ENCODE data around the gene RASAL2.
A peak's percentile ranks its signal among the peaks of the same experiment; 100 is the strongest.

Gene RASAL2

DNA sequence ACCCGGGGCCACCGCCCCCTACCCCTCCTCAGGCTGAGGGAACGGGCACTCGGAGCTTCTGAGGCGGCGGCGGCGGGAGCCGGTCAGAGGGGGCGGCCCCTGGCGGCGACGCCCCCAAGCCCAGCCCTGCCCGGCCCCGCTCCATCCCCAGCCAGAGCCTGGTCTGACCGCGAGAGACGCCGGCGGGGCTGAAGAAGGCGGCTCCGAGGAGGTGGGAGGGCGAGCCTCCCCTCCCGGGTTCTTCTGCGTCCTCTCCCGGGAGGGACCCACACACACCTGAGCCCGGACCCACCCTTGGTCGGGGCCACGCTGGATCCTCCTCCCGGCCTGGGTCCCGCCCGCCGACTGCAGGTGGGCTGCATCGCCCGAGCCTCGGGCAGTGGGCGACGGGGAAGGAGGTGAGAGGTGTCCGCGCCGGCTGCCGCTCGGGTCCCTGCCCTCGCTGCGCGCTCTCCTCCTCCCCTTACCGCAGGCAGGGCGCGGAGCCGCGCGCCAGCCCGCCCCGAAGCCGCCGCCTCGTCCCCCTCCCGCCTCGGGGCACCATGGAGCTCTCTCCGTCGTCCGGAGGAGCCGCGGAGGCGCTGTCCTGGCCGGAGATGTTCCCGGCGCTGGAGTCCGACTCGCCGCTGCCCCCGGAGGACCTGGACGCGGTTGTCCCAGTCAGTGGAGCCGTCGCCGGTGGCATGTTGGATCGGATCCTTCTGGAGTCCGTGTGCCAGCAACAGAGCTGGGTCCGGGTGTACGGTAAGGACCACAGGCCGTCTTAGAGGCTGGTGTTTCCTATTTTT is at the start of gene RASAL2:
Gene RASAL2, plus strand, starts transcription at position 154 of the 788 bp plus-strand sequence. Its CDS starts 389 bp downstream, at position 543.
- DNase-seq = no peak

DNA sequence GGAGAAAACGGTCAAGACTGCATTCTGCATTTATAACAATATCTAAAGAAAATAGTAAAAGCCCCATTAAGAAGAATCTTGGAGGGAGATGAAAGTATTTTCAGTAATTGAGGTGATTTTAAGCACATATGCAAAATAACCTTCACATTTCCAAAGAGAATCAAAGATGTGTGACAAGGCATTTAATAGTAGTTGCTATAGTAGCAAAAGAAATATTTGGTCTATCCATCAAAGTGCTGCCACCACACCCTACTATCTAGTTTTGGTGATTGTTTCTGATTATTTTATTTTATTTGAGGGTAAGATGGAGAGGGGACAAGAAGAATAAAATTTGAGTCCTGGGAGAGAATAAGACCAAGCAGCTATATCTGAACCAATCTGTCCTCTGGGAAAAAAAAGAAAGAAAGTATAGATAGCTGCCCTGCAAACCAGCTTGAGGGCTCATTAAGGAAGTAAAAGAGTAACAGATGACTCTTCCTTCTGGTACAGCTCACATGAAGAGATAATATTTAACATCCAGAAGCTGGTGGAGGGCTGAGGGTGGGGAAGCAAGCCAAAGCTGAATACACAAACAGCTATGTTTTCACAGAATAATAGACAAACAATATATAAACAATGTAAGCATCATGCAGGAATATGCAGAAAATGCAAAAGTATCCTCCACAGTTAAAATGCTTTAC is 47.2 kb upstream of the RASAL2 start:
- DNase-seq = no peak

DNA sequence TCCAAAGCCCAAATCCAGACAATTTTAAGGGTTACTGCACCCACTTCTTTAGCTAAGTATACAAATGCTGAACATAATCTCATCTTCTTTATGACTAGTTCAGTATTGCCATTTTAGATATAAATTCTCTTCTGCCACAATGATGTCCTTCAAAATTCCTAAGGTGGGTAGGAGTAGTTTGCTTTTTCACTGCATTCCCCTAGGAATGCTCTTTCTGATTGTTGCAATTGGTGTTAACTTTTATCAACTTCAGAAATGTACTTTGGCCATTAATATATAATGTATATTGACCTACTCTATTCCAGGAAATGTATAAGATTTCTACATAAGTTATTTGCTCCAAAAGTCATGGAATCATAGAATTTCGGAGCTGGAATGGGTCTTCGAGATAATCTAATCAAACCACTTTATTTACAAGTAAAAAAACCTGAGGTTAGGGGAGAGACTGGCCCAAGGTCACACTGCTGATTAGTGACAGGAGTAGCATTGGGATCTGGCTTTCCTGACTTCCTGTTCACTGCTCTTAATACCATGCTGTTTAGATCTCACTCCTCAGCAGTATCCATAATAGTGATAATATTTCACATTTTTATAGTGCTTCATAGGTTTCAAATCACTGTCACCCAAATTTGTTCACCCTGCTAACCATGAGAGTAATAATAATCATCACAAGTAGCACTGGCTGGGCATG is 46.4 kb upstream of the RASAL2 start:
- DNase-seq = no peak

DNA sequence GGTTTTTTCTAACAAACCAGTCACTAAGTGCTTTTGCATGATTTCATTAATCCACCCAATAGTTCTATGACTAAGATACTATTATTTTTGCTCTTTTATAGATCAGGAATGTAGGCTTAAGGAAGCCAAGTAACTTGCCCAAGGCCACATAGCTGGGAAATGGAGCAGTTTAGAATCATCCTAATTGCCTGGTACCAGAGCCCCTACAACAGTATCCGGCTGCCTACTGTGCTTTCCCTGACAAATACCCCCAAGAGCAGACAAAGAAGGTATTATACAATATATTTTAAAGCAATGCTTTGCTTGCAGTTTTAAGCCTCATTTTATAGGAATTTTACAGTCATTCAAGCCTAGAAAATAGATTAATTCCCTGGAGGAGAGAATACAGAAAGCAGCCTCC is 45.5 kb upstream of the RASAL2 start:
- no peak for DNase-seq

DNA sequence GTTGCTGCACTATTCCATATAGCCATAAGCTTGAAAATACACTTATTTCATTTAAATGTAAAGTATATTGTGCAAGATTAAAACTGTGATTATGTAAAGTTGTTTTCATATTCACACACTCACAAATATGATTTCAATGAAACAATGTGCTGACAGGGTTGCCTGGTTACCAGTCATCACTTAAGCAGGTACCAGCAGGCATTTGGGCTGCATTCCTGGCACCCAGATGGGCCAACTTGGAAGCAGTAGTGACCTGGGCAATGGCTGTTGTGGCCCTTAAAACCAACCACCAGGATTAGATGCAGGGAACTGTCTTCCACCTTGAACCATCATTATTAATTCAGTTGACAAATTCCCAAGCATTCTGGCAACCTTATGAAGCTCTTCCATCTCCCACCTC is 45.0 kb upstream of the RASAL2 start:
- DNase-seq = no peak

DNA sequence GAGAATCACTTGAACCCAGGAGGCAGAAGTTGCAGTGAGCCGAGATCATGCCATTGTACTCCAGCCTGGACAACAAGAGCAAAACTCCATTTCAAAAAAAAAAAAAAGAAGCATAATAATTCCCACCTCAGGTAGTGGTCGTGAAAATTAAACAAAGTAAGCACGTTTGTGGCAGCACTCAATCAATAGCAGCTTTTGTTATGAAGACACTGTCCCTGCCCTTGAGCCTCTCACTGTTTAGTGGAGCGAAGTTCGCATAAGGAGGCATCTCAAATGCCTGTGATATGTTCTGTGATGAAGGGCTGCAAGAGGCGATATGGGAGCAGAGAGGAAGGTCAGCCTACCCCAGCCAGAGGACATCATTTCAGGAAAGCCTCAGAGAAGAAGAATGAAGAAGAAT is 43.8 kb upstream of the RASAL2 start:
- DNase-seq = no peak

DNA sequence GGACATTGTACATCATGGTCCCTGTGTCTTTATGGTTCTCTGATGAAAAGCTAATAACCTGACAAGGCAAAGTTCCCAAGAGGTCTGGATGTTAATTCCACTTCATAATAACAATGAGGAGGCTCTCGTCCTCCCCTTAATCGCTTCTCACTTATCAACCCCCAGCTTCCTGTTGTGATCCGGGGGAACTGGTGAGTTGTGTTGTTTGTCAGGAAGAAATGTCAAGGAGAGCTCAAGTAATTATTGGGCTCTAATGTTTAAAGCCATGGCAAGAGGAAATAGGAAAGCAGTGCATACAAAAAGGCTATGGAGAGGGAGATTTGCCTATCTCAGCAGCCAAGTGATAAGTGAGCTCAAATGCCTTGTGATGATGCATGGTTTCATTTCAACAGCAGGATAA is 42.8 kb upstream of the RASAL2 start:
- no peak for DNase-seq

DNA sequence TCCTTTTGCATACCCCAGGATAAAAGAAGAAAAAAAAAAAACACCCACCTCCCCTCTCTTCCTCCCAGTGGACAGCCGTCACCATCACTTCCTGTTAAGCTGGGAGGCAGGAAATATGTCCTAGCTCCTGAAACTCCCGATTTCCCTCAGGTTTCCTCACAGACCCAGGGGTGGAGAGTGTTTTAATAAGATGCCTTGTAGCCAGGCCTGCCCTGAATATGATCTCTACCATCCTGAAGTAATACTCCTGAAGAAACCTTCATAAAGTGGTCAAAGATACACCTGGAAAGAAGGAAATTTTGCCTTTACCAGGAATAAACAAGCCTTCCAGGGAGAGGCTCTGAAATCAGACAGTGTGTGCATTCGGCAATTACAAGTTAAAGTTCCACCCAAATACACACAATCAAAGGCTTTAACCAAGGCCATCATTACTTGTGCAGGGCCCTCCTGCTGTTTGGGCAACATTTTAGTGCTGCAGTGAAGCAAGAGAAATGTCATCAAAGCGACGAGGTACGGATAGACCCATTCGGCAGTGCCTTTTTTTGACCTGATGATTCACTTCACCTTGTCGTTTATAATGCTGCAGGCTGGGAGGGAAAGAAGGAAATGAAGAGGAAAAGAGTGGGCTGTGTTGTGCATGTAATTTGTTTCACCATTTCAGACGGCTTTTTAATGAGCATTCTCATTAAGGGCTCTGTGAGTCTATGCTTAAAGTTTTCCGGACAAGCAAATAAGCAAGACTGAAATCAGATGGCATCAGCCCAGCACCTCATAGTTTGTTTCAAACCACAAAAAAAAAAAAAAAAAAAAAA is 41.0 kb upstream of the RASAL2 start:
- DNase-seq = no peak

DNA sequence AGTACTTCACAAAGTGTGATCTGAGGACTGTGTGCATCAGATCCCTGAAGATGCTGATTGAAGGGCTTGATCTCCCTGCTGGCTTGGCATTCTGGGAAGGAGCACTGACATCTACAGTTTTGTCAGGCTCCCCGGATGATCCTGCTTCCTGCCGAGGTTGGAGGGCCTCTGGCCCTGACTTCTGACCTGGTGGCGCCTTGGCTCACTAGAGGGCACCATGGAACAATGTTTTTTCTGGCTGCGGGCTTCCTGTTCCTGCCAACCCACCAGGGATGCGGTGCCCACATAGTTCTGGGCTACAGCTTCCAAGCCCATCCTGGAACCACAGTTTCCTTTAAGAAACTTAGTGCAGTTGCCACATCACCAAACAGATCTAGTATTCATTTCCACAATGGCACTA is 38.8 kb upstream of the RASAL2 start:
- DNase-seq = peak; percentile 57

DNA sequence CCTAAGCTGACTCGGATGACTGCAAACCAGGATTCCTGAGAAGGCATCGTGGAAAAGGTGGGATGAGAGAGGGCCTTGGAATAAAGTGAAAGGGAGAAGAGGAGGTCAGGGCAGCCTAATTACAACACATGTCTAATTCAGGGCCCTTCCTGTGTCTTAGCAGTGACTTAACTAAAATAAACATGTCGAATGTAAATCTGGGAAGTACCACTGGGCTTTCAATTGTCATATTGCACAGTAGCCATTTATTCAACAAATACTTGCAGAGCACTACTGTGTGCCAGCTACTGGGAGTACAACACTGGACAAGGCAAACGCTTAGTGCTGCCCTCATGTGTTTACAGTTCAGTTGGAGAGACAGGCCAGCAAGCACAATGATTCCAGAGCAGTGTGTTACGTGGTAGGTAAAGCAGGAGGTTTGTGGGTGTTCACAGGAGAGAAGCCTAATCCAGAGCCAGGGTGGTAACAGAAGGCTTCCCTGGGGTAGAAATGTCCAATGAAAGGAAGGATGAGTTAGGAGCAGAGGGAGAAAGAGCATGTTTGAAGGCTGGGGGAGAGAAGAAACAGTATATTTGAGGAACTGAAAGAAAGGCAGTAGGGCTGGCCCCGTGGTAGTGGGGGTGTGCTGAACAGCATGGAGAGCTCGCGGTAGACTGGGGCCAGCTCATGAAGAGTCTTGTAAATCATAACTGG is 38.0 kb upstream of the RASAL2 start:
- DNase-seq = no peak

DNA sequence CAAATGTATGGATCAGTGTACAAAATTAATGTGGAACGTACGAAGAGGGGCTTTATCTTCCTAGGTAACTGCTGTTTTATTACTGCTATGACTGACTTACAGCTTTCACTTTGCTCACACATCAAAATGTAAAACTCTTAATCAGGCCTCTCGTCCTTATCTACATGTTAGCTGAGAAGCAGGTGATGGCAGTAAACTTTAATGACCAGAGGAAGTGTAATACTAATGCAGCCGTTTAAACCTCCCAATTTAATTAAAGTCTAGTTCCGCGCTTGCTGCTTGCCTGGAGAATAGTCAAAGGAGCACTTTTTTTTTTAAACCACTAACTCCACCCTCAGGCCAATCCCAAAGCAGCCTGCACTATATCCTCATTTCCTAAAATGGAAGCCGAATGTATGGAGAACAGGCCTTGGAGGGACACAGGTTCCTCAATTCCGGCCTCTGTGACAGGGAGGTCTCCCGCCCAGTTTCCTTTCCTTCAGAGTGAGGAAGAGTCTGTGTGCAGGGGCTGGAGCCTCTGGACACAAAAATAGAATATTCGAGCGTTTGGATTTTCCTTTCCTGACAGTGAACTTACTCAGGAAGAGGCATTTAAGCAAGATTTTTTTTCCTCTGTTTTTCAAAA is 36.7 kb upstream of the RASAL2 start:
- DNase-seq = peak; percentile 60

DNA sequence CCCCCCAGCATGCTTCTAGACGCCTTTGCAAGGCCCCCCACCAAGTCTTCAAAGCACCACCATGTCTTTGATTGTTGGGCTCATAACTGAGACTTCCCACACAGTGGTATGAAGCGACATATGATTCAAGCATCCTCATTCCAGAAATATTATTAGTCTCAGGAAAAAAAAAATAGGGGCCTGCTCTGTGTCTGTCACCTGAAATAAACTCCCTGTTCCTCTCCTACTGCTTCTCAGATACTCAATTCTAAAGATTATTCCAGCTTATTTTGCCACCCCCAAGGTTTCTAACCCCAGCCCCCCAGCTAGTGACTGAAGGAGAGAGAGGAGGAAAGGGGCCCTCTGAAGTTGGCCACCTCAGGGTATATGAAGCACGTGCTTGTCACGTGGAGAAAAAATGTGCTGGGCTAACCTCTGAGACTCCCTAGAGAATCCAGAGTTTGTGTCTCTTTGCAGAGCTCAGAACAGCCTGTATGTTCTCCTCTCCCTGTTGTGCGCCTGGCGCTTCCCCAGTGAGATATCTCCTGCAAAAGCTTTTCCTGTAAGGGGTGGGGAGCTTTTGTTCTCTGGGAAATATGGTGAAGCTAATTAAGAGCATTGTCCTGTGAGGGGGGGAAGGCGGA is 35.9 kb upstream of the RASAL2 start:
- peak; percentile 84 for DNase-seq

DNA sequence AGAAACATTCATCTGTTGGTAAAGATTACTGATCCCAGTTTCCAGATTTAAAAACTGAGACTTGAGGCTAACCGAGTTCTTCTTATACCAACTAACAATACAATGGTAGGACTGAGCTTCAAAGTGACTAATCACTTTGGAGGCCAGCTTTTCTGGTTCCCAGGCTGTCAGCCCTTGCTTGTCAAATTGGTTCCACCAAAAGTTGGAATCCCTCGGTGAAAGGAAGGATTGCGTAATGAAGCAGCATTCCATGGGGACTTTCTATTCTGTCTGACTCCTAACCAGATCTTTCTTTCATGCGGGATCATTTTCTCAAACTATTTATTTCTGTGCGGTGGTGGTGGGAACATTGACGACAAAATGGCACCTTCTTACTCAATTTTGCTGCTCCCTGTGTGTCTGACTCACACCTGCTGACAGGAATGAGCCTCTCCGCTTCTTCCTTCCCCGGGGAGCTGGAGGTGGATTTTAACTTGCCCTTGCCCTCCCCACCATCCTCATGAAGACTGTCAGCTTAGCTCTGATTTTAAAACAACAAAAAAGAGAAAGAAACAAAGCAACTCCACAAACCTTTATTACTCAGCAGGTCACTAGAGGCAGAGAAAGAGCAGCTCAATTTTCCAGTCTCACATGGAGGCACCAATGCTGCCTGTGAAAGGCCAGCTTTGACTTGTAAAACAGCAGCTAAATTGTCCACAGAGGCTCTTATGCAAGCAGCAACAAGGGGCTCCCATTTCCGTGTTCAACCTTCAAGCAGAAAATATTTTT is 32.9 kb upstream of the RASAL2 start:
- DNase-seq = peak; percentile 33

DNA sequence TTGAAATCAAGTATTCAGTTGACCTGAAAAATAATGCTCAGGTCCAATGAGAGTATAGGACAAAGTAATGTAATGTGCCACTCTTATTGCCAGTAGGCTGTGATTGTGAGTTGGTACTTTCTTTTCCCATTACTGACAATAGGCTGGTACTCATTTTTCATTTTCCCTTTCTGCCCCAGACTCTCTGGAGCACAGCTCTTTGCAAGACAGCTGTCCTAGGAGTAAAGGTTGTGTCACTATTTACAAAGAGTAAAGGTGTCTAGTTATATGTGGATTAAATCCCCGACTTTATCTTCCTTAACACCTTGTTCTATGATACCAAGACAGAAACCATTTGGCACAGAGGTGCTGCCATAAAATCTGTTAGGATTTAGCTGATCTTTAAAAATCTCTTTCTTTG is 32.3 kb upstream of the RASAL2 start:
- no peak for DNase-seq

DNA sequence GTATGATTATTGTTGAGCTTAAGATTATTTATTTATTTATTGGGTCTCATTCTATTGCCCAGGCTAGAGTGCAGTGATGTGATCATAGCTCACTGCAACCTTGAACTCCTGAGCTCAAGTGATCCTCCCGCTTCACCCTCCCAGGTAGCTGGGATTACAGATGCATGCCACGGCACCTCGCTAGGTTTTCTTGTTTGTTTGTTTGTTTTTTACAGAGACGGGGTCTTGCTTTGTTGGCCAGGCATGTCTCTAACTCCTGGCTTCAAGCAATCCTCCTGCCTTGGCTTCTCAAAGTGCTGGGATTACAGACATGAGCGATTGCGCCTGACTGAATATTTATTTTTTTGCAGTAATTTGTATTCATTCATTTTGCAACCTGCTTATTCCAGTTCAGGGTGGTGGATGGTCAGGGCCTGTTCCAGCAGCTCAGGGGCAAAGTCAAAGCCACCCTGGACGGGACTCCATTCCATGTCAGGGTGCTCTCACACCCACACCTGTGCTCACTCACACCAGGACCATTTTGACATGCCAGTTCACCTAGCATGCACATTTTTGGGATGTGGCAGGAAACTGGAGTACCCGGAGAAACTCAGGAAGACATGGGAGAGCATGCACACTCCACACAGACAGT is 29.6 kb upstream of the RASAL2 start:
- DNase-seq = no peak

DNA sequence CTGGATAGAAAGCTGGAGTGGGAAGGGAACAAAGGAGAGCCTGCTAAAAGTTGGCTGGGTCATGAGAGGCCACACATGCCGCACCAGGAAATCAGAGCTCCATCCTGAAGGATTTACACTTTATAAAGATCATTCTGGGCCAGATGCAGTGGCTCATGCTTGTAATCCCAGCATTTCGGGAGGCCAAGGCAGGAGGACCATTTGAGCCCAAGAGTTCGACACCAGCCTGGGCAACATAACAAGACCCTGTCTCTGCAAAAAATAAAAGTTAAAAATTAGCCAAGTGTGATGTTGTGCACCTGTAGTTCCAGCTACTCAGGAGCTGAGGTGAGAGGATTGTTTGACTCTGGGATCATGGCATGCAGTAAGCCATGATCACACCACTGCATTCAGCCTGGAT is 28.7 kb upstream of the RASAL2 start:
- DNase-seq = no peak

DNA sequence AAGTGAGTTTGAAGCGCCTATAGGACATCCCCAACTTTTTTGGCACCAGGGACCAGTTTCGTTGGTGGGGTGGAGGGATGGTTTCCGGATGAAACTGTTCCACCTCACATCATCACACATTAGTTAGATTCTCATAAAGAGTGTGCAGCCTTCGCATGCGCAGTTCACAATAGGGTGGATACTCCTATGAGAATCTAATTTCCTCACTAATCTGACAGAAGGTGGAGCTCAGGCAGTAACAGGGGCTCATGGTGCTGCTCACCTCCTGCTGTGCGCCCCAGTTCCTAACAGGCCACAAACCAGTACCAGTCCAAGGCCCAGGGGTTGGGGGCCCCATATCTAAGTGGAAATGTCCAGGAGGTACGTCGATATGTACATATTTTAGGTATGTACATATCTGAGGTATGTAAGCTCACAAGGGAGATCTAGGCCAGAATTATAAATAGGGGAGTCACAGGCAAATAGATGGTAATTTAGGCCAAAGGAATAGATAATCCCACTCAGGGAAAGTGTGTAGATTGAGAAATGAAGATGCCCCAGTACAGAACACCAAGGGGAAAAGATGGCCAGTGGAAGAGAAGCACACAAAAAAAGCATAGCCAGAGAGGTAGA is 27.5 kb upstream of the RASAL2 start:
- no peak for DNase-seq

DNA sequence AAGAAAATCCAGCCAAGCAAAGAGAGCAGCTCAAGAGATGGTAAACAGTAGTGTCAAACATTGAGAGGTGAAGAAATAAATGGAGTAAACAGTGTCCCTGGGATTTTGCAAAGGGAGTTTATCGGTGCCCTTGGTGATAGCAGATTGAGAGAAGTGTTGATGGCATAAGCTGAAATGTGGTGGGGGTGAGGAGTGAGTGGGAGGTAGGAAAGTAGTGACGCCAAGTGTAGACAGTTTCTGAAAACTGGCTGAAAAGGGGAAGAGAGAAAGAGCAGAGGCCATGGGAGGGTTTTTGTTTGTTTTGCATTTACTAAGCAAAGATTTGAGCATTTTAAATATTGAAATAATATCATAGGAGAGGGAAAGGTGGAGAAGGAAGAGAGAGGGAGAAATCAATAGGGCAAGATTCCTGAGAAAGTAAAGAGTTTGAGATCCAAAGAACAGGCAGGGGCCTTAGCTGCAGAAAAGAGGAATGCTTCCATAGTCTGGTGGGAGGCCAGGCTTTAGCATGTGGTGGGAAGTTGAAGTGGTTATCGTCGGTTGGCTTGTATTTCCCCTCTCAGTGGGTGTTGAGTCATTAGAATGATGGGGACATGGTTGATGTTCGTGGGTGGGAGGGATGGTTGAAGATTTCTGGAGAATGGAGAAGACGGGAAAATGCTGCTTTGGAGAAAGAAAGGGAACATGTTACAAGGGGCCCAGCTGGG is 26.8 kb upstream of the RASAL2 start:
- DNase-seq = no peak

DNA sequence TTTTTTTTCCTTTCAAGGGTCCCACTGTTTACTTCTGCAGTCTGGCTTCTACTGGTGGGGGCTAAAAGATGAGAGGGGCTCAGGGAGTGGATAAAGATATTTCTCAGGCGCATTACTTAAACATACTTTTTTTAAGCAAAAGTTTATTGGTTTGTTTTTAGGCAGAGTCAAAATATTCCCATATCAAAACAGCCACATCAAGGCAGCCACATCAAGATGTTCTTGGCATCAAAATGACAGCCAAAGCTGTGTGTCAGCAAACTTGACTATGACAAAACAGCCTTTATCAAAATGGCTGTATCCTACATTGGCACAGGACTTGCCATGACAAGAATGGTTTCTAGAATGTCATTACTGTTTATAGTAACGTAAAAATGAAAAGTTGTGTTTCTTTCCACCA is 22.1 kb upstream of the RASAL2 start:
- no peak for DNase-seq

Measured in DMS153 (cell line).